GM12878 (cell line): ENCODE measurements around the gene PGC. TPM values are rescaled to one million over a fixed set of nuclear protein-coding genes. Genes with fewer than 3 reads are reported as not detected.

Experiments
- ATAC-seq: fragments of 200-7000 bp; cut with Tn5 transposase; 3 replicates; pipeline ENCODE4 v1.9.1; 2020; ENCODE audit warnings: mild to moderate bottlenecking, moderate library complexity
- BruUV-seq: library from RNA; stranded (reverse); fragments of 400-500 nt; replicated peaks from 2 replicates; lab custom pipeline; 2021; lab: Mats Ljungman, UMichigan
- CTCF ChIA-PET: fragments of 300-600 bp; sonication (Branson Sonifier 250); formaldehyde crosslinking; extraction: SDS; loops from one replicate; lab custom pipeline; 2021; ENCODE audit warnings: inconsistent platforms; lab: Yijun Ruan, JAX
- POLR2A ChIA-PET: fragments of 350-600 bp; formaldehyde crosslinking; extraction: SDS; loops from one replicate; lab custom pipeline; 2021; ENCODE audit warnings: inconsistent platforms; lab: Charles Lee
- RAD21 ChIA-PET: fragments of 300-600 bp; sonication (Branson Sonifier 250); formaldehyde crosslinking; loops from one replicate; lab custom pipeline; 2023; ENCODE audit warnings: antibody characterized with exemption; ENCODE audit not compliant: unreplicated experiment; lab: Charles Lee
- SMC1A ChIA-PET: fragments of 300-600 bp; sonication (Branson Sonifier 250); formaldehyde crosslinking; loops from one replicate; lab custom pipeline; 2023; ENCODE audit not compliant: unreplicated experiment, uncharacterized antibody; lab: Charles Lee
- DNase-seq: peaks from one replicate; pipeline ENCODE4 v3.0.0-alpha.2; 2011; ENCODE audit warnings: low read depth, low spot score
- FAIRE-seq: peaks from 3 replicates; lab custom pipeline; 2011; peaks lifted over from hg19 to GRCh38; lab: Jason Lieb, UNC
- H2AFZ ChIP-seq: 2 replicates; pipeline ENCODE4 v1.6.0; 2011; ENCODE audit warnings: low read depth, low read length, control low read depth; ENCODE audit not compliant: control insufficient read depth
- H3K27ac ChIP-seq: 2 replicates; pipeline ENCODE4 v1.5.1; 2011; ENCODE audit warnings: control low read depth; ENCODE audit not compliant: control insufficient read depth, insufficient read depth
- H3K27me3 ChIP-seq, 2 experiments: replicated peaks in 1 of 2; 2 replicates each; pipeline versions ENCODE4 v1.6.0 to v1.6.1; 2011; ENCODE audit warnings: low read length in 1 of 2; ENCODE audit not compliant: control insufficient read depth in 2 of 2, insufficient read depth in 2 of 2
- H3K36me3 ChIP-seq, 2 experiments: 2 replicates each; pipeline ENCODE4 v1.5.1; 2011; ENCODE audit warnings: low read length in 1 of 2; ENCODE audit not compliant: control insufficient read depth in 2 of 2, insufficient read depth in 2 of 2
- H3K4me1 ChIP-seq: 2 replicates; pipeline ENCODE4 v1.6.1; 2011; ENCODE audit warnings: mild to moderate bottlenecking, low read length, moderate library complexity, mixed read lengths; ENCODE audit not compliant: control insufficient read depth, insufficient read depth
- H3K4me2 ChIP-seq: 2 replicates; pipeline ENCODE4 v1.6.0; 2011; ENCODE audit warnings: control low read depth; ENCODE audit not compliant: control insufficient read depth, insufficient read depth
- H3K4me3 ChIP-seq: fragments of 200-600 bp; sonication (generic); 2 replicates; pipeline ENCODE4 v1.5.1; 2016
- H3K79me2 ChIP-seq: 2 replicates; pipeline ENCODE4 v1.6.0; 2011; ENCODE audit warnings: low read length; ENCODE audit not compliant: control insufficient read depth, insufficient read depth
- H3K9ac ChIP-seq: 2 replicates; pipeline ENCODE4 v1.8.0; 2011; ENCODE audit warnings: low read length, control low read depth, mixed read lengths; ENCODE audit not compliant: control insufficient read depth, insufficient read depth
- H3K9me3 ChIP-seq: replicated peaks from 3 replicates; pipeline ENCODE4 v1.5.1; 2011; ENCODE audit warnings: mild to moderate bottlenecking, low read length; ENCODE audit not compliant: control insufficient read depth, insufficient read depth
- H4K20me1 ChIP-seq: 2 replicates; pipeline ENCODE4 v1.6.0; 2011; ENCODE audit not compliant: control insufficient read depth, insufficient read depth
- BACH1 ChIP-seq: fragments of 450-650 bp; IDR thresholded peaks from 2 replicates; pipeline ENCODE4 v1.6.1; 2017; ENCODE audit warnings: mild to moderate bottlenecking, borderline replicate concordance
- BCL3 ChIP-seq: IDR thresholded peaks from 2 replicates; pipeline ENCODE4 v1.6.1; 2011; ENCODE audit warnings: borderline replicate concordance, low read depth, mild to moderate bottlenecking, moderate library complexity, low read length; ENCODE audit not compliant: insufficient read depth, poor library complexity, severe bottlenecking
- EGR1 ChIP-seq, 2 experiments: IDR thresholded peaks; 1 replicate in 1 of 2; 2 replicates in 1 of 2; pipeline ENCODE4 v1.6.1; 2011 to 2012; ENCODE audit warnings: low read depth in 2 of 2, low read length in 2 of 2, borderline replicate concordance in 1 of 2, mild to moderate bottlenecking in 1 of 2, moderate library complexity in 1 of 2
- ESRRA ChIP-seq: IDR thresholded peaks from 2 replicates; pipeline ENCODE4 v1.6.1; 2012; ENCODE audit warnings: mild to moderate bottlenecking, low read length, improper control_type of control experiment
- HDGF ChIP-seq: fragments of 450-650 bp; IDR thresholded peaks from 2 replicates; pipeline ENCODE4 v1.6.1; 2016; ENCODE audit warnings: antibody characterized with exemption
- IKZF2 ChIP-seq, 2 experiments: fragments of 450-650 bp; IDR thresholded peaks; 2 replicates each; pipeline ENCODE4 v1.6.1; 2017; ENCODE audit warnings: mild to moderate bottlenecking in 2 of 2, moderate library complexity in 2 of 2
- POU2F2 ChIP-seq: IDR thresholded peaks from 3 replicates; pipeline ENCODE4 v1.6.1; 2011; ENCODE audit warnings: low read depth, mild to moderate bottlenecking, low read length, borderline replicate concordance
- SKIL ChIP-seq: fragments of 450-650 bp; IDR thresholded peaks from 2 replicates; pipeline ENCODE4 v1.6.1; 2017; ENCODE audit warnings: mild to moderate bottlenecking, low read depth, inconsistent platforms; ENCODE audit not compliant: poor library complexity, severe bottlenecking
- SMC3 ChIP-seq: IDR thresholded peaks from 2 replicates; pipeline ENCODE4 v1.6.1; 2011; ENCODE audit warnings: low read length, improper control_type of control experiment, borderline replicate concordance
- STAT1 ChIP-seq: fragments of 450-650 bp; conservative IDR thresholded peaks from 2 replicates; pipeline ENCODE4 v1.6.1; 2014; ENCODE audit warnings: antibody characterized with exemption, mild to moderate bottlenecking
- SUZ12 ChIP-seq: fragments of 200-600 bp; sonication (generic); IDR thresholded peaks from one replicate; pipeline ENCODE4 v1.6.1; 2018; ENCODE audit warnings: antibody characterized with exemption, mild to moderate bottlenecking; ENCODE audit not compliant: unreplicated experiment
- TARDBP ChIP-seq: IDR thresholded peaks from 2 replicates; pipeline ENCODE4 v1.6.1; 2016; ENCODE audit warnings: borderline replicate concordance
- TCF12 ChIP-seq: IDR thresholded peaks from 2 replicates; pipeline ENCODE4 v1.6.1; 2011; ENCODE audit warnings: low read depth, mild to moderate bottlenecking, low read length
- TCF7 ChIP-seq: IDR thresholded peaks from 2 replicates; pipeline ENCODE4 v1.6.1; 2014; ENCODE audit warnings: antibody characterized with exemption, borderline replicate concordance
- ZBTB4 ChIP-seq: fragments of 450-650 bp; formaldehyde crosslinking; IDR thresholded peaks from 2 replicates; pipeline ENCODE4 v1.4.0; 2022; ENCODE audit warnings: mild to moderate bottlenecking, moderate library complexity
- WGBS: methylation state at CpG from one replicate; pipeline ENCODE4 v1.1.6; 2016; ENCODE audit warnings: low lambda C conversion rate; ENCODE audit not compliant: insufficient replicate concordance, insufficient coverage; ENCODE audit errors: missing lambda C conversion rate; 5-methylcytosine and 5-hydroxymethylcytosine counted together
- in situ Hi-C: fragments of 300-500 bp; cut with MboI; formaldehyde crosslinking; loops from 9 replicates; pipeline ENCODE4 v1.14.3; 2018; ENCODE audit warnings: mixed read lengths
- intact Hi-C: fragments of 100-400 bp; cut with micrococcal nuclease; formaldehyde crosslinking; loops from one replicate; pipeline ENCODE4 v1.14.2; 2022; ENCODE audit not compliant: unreplicated experiment
- polyA plus RNA-seq, 11 experiments: library from polyadenylated mRNA; depleted of rRNA in 4 of 11; unstranded in 6 of 11; stranded (reverse) in 5 of 11; fragments of >200 nt; fragmentation: Nextera tagmentation in 4 of 11; fragmentation: Illumina TruSeq in 1 of 11; extraction: Ambion mirVana in 4 of 11; extraction: Trizol in 1 of 11; gene quantifications; 1 replicate in 1 of 11; 2 replicates in 10 of 11; pipeline versions ENCODE4 v1.2.1 to v1.2.3, GENCODE V29; 2011 to 2016; ENCODE audit warnings: inconsistent platforms in 2 of 11, missing spikeins in 2 of 11, low read depth in 1 of 11
- total RNA-seq, 4 experiments: library from RNA; depleted of rRNA in 3 of 4; stranded (reverse); fragments of >200 nt in 3 of 4; fragmentation: Illumina TruSeq in 1 of 4; extraction: Trizol in 1 of 4; gene quantifications; 2 replicates each; pipeline versions ENCODE4 v1.2.1 to v1.2.3, GENCODE V29; 2013 to 2021

The PGC gene
- total and polyA plus RNA-seq, 10 of the 15 experiments (the other 5 are each of a cell fraction or from before 2014, with no cell fraction given), result 0.26 TPM; not detected in 9

- in situ Hi-C loops (no loop called here), intact Hi-C loops (no loop called here)
- H3K27me3 ChIP-seq, result no peaks in the 10 kb centered on the region
- FAIRE-seq, result no peak
- 92% methylated on average over 16 of the region's 30 CpGs for WGBS
- H3K27ac ChIP-seq, result no peak overlapping the region
- BruUV-seq, result no TSS peak
- ChIA-PET CTCF (interaction anchor here (1.2 kb wide), 1 partner anchor 15 kb away, joined by 3 read pairs; no protein-coding TSS in a partner anchor), SMC1A (no interaction called here), RAD21 (interaction anchor here (0.6 kb wide), 1 partner anchor 227 kb away, joined by 3 read pairs; no protein-coding TSS in a partner anchor), POLR2A (no interaction called here)
- H3K4me1 ChIP-seq, result peaks cover 9% of the 10 kb centered on the region
- H3K4me2 ChIP-seq, result no peak overlapping the region
- H3K4me3 ChIP-seq, result no peak overlapping the region
- H4K20me1 ChIP-seq, result no peaks in the 10 kb centered on the region
- no peak for ATAC-seq
- peaks cover 1 to 8% of the 10 kb centered on the region in 2 experiments; a peak in 2 of 4 replicates for H3K36me3 ChIP-seq
- no peak overlapping the region for H2AFZ ChIP-seq
- no peak overlapping the region for H3K9ac ChIP-seq
- no peak for DNase-seq
- H3K79me2 ChIP-seq, result no peaks in the 10 kb centered on the region
- H3K9me3 ChIP-seq, result no peaks in the 10 kb centered on the region
- TF ChIP-seq TCF7 (no peak), IKZF2 (IDR thresholded peaks at IDR 0.05) (no peak), HDGF (no peak), POU2F2 (no peak), SUZ12 (no peak), STAT1 (no peak), SMC3 (no peak), ZBTB4 (CRISPR knock-in tag) (no peak), ESRRA (no peak), TARDBP (no peak), TCF12 (no peak), SKIL (no peak), BCL3 (no peak), EGR1 (IDR thresholded peaks at IDR 0.05; ENCODE audit: borderline replicate concordance in 1 of 2, low read depth in 2 of 2, low read length in 2 of 2) (no peak), BACH1 (no peak)
Measured at GRCh38 chr6:41770381-41771057, 23.3 kb upstream of the PGC start.
